Keratinocyte (primary cell): ENCODE data around the gene TUBGCP6. TPM values are rescaled to one million over a fixed set of nuclear protein-coding genes. Genes with fewer than 3 reads are reported as not detected.

ENCODE experiments used
- DNase-seq: peaks from one replicate; pipeline ENCODE4 v3.0.0-alpha.2; 2011; ENCODE audit warnings: low read depth, missing footprints, low spot score
- FAIRE-seq: peaks from 2 replicates; lab custom pipeline; 2011; peaks lifted over from hg19 to GRCh38; lab: Jason Lieb, UNC
- H2AFZ ChIP-seq: 2 replicates; pipeline ENCODE4 v1.6.0; 2012; ENCODE audit warnings: low read length, control low read depth, inconsistent platforms; ENCODE audit not compliant: control insufficient read depth
- H3K27ac ChIP-seq: 2 replicates; pipeline ENCODE4 v1.5.1; 2011; ENCODE audit warnings: low read length; ENCODE audit not compliant: control insufficient read depth, insufficient read depth
- H3K27me3 ChIP-seq: 3 replicates; pipeline ENCODE4 v1.6.0; 2011; ENCODE audit warnings: low read length; ENCODE audit not compliant: control insufficient read depth, insufficient read depth; ENCODE audit errors: extremely low read depth
- H3K36me3 ChIP-seq, 2 experiments: 2 replicates in 1 of 2; 3 replicates in 1 of 2; pipeline ENCODE4 v1.5.1; 2011; ENCODE audit warnings: low read length in 2 of 2, mild to moderate bottlenecking in 1 of 2; ENCODE audit not compliant: control insufficient read depth in 2 of 2, insufficient read depth in 2 of 2; ENCODE audit errors: extremely low read depth in 1 of 2
- H3K4me1 ChIP-seq: 3 replicates; pipeline ENCODE4 v1.5.1; 2011; ENCODE audit warnings: low read length; ENCODE audit not compliant: control insufficient read depth, insufficient read depth; ENCODE audit errors: extremely low read depth
- H3K4me2 ChIP-seq: 3 replicates; pipeline ENCODE4 v1.6.0; 2011; ENCODE audit warnings: low read depth, low read length; ENCODE audit not compliant: control insufficient read depth, insufficient read depth; ENCODE audit errors: extremely low read depth
- H3K4me3 ChIP-seq, 3 experiments: fragments of 200-600 bp in 1 of 3; sonication (generic) in 1 of 3; 2 replicates in 2 of 3; 3 replicates in 1 of 3; pipeline ENCODE4 v1.5.1; 2011 to 2016; ENCODE audit warnings: low read length in 3 of 3, mild to moderate bottlenecking in 3 of 3, control low read depth in 2 of 3, inconsistent platforms in 1 of 3, low read depth in 1 of 3, mixed read lengths in 1 of 3, mixed run types in 1 of 3, moderate library complexity in 1 of 3; ENCODE audit not compliant: control insufficient read depth in 2 of 3, insufficient read depth in 2 of 3; ENCODE audit errors: extremely low read depth in 1 of 3
- H3K79me2 ChIP-seq: 2 replicates; pipeline ENCODE4 v1.6.0; 2012; ENCODE audit warnings: low read length; ENCODE audit not compliant: control insufficient read depth, insufficient read depth
- H3K9ac ChIP-seq: 3 replicates; pipeline ENCODE4 v1.6.0; 2011; ENCODE audit warnings: low read length; ENCODE audit not compliant: control insufficient read depth, insufficient read depth; ENCODE audit errors: extremely low read depth
- H3K9me1 ChIP-seq: 3 replicates; pipeline ENCODE4 v1.6.0; 2011; ENCODE audit warnings: low read length; ENCODE audit not compliant: control insufficient read depth, insufficient read depth; ENCODE audit errors: extremely low read depth
- H3K9me3 ChIP-seq: 2 replicates; pipeline ENCODE4 v1.5.1; 2012; ENCODE audit warnings: low read depth, low read length; ENCODE audit not compliant: control insufficient read depth
- H4K20me1 ChIP-seq: 3 replicates; pipeline ENCODE4 v1.6.0; 2011; ENCODE audit warnings: low read length; ENCODE audit not compliant: control insufficient read depth, insufficient read depth; ENCODE audit errors: extremely low read depth
- CTCF ChIP-seq, 3 experiments: IDR thresholded peaks in 1 of 3; conservative IDR thresholded peaks in 1 of 3; optimal IDR thresholded peaks in 1 of 3; 2 replicates in 2 of 3; 3 replicates in 1 of 3; pipeline versions ENCODE3 to v1.5.1; 2011; ENCODE audit warnings: low read length in 3 of 3, mild to moderate bottlenecking in 3 of 3, moderate library complexity in 2 of 3, control low read depth in 1 of 3, inconsistent platforms in 1 of 3; ENCODE audit not compliant: insufficient read depth in 2 of 3; ENCODE audit errors: extremely low read depth in 1 of 3
- EZH2 ChIP-seq: IDR thresholded peaks from one replicate; pipeline ENCODE4 v1.6.1; 2012; ENCODE audit warnings: inconsistent platforms, mild to moderate bottlenecking, low read length, moderate library complexity
- dilution Hi-C: fragments of 300-500 bp; cut with MboI; formaldehyde crosslinking; loops from one replicate; pipeline ENCODE4 v1.7.0; 2020; ENCODE audit warnings: low sequenced_read_pairs; ENCODE audit not compliant: extremely low pct_ligation_motif_present
- polyA plus RNA-seq, 5 experiments: library from polyadenylated mRNA; depleted of rRNA in 3 of 5; stranded (reverse) in 3 of 5; stranded (forward) in 1 of 5; unstranded in 1 of 5; fragments of >200 nt; gene quantifications; 1 replicate in 1 of 5; 2 replicates in 3 of 5; 3 replicates in 1 of 5; pipeline versions ENCODE4 v1.2.1 to v1.2.3, GENCODE V29; 2011 to 2012; ENCODE audit warnings: missing spikeins in 2 of 5, low read depth in 1 of 5, low replicate concordance in 1 of 5

Gene TUBGCP6
- polyA plus RNA-seq, 1 donor (not counting 4 experiments of a cell fraction or from before 2014, with no cell fraction given) = 10.1 TPM

- no peak overlapping the region for H3K4me2 ChIP-seq
- no peak for FAIRE-seq
- H3K27ac ChIP-seq = no peak overlapping the region
- H3K9me3 ChIP-seq = no peaks in the 10 kb centered on the region
- H3K27me3 ChIP-seq = no peaks in the 10 kb centered on the region
- peaks cover 0 to 5% of the 10 kb centered on the region in 2 experiments for H3K36me3 ChIP-seq
- DNase-seq = no peak
- dilution Hi-C loops = no loop called here
- no peak overlapping the region for H3K9ac ChIP-seq
- no peak overlapping the region for H3K4me3 ChIP-seq
- no peak for TF ChIP-seq CTCF (optimal IDR thresholded peaks at IDR 0.05 in 1 of 3, IDR thresholded peaks at IDR 0.05 in 1 of 3, conservative IDR thresholded peaks at IDR 0.05 in 1 of 3; ENCODE audit: extremely low read depth in 1 of 3, insufficient read depth in 2 of 3, low read length in 3 of 3)
- no peak for TF ChIP-seq EZH2
- H3K4me1 ChIP-seq = peaks cover 14% of the 10 kb centered on the region
- H3K79me2 ChIP-seq = no peaks in the 10 kb centered on the region
- H4K20me1 ChIP-seq = no peaks in the 10 kb centered on the region
- H2AFZ ChIP-seq = no peak overlapping the region
- H3K9me1 ChIP-seq = no peaks in the 10 kb centered on the region
These were observed 13.8 kb upstream of the TUBGCP6 start for GRCh38 chr22:50258361-50259292.

GRCh38 chr22:50257451-50258360, 12.9 kb upstream of the TUBGCP6 start:
- Histone ChIP-seq H3K36me3 (peaks cover 0 to 5% of the 10 kb centered on the region in 2 experiments), H4K20me1 (no peaks in the 10 kb centered on the region), H3K27ac (no peak overlapping the region), H3K9ac (no peak overlapping the region), H3K4me3 (no peak overlapping the region), H3K9me1 (no peaks in the 10 kb centered on the region), H3K4me1 (peaks cover 10% of the 10 kb centered on the region), H2AFZ (no peak overlapping the region), H3K9me3 (no peaks in the 10 kb centered on the region), H3K79me2 (no peaks in the 10 kb centered on the region), H3K4me2 (no peak overlapping the region), H3K27me3 (no peaks in the 10 kb centered on the region)
- dilution Hi-C loops = no loop called here
- TF ChIP-seq CTCF (optimal IDR thresholded peaks at IDR 0.05 in 1 of 3, IDR thresholded peaks at IDR 0.05 in 1 of 3, conservative IDR thresholded peaks at IDR 0.05 in 1 of 3; ENCODE audit: extremely low read depth in 1 of 3, insufficient read depth in 2 of 3, low read length in 3 of 3) (no peak), EZH2 (no peak)
- FAIRE-seq = no peak
- no peak for DNase-seq
